Liver (tissue), 9 donors: ENCODE data around the gene NUS1. TPM values are rescaled to one million over a fixed set of nuclear protein-coding genes. Genes with fewer than 3 reads are reported as not detected.
"Not testable (repeated sequence)": the region's sequence is repeated elsewhere in the genome, so short reads cannot be mapped to it uniquely, and the experiment has no call there.

Experiments
- DNase-seq: peaks from one replicate; pipeline ENCODE4 v3.0.0-alpha.2; 2017; ENCODE audit warnings: low spot score
- H3K27ac ChIP-seq, 2 donors: one replicate each; pipeline ENCODE4 v1.7.0; 2013; ENCODE audit warnings: inconsistent platforms in 2 of 2, low read length in 2 of 2, control low read depth in 1 of 2, low read depth in 1 of 2, mild to moderate bottlenecking in 1 of 2
- H3K27me3 ChIP-seq, 4 donors: one replicate each; pipeline versions ENCODE4 v1.6.1 to v1.7.0; 2013; ENCODE audit warnings: low read length in 3 of 4, inconsistent platforms in 1 of 4, mild to moderate bottlenecking in 1 of 4, moderate library complexity in 1 of 4; ENCODE audit not compliant: control insufficient read depth in 4 of 4, insufficient read depth in 4 of 4
- H3K36me3 ChIP-seq, 4 donors: one replicate each; pipeline versions ENCODE4 v1.6.1 to v1.7.0; 2013; ENCODE audit warnings: low read length in 3 of 4, mild to moderate bottlenecking in 3 of 4, low read depth in 1 of 4, moderate library complexity in 1 of 4; ENCODE audit not compliant: control insufficient read depth in 4 of 4, insufficient read depth in 3 of 4
- H3K4me1 ChIP-seq, 4 donors: one replicate each; pipeline versions ENCODE4 v1.6.1 to v1.7.0; 2013; ENCODE audit warnings: low read length in 3 of 4, mild to moderate bottlenecking in 3 of 4, moderate library complexity in 1 of 4; ENCODE audit not compliant: control insufficient read depth in 4 of 4, insufficient read depth in 4 of 4
- H3K4me3 ChIP-seq, 3 donors: one replicate each; pipeline versions ENCODE4 v1.6.1 to v1.7.0; 2013; ENCODE audit warnings: low read length in 3 of 3, control low read depth in 1 of 3, low read depth in 1 of 3, mild to moderate bottlenecking in 1 of 3
- H3K9ac ChIP-seq, 2 donors: one replicate each; pipeline ENCODE4 v1.7.0; 2013; ENCODE audit warnings: low read length in 2 of 2, mild to moderate bottlenecking in 2 of 2, moderate library complexity in 2 of 2, control low read depth in 1 of 2, low read depth in 1 of 2
- H3K9me3 ChIP-seq, 4 donors: one replicate each; pipeline versions ENCODE4 v1.6.1 to v1.7.0; 2013; ENCODE audit warnings: low read length in 3 of 4; ENCODE audit not compliant: control insufficient read depth in 4 of 4
- EGR1 ChIP-seq, 2 donors: IDR thresholded peaks; 2 replicates each; pipeline ENCODE4 v1.6.1; 2016 to 2018; ENCODE audit warnings: antibody characterized with exemption in 2 of 2, low read depth in 2 of 2
- FOXA2 ChIP-seq: IDR thresholded peaks from 2 replicates; pipeline ENCODE4 v1.6.1; 2016; ENCODE audit warnings: antibody characterized with exemption
- RAD21 ChIP-seq, 2 donors: IDR thresholded peaks; 2 replicates each; pipeline ENCODE4 v1.6.1; 2016; ENCODE audit warnings: antibody characterized with exemption in 2 of 2, mild to moderate bottlenecking in 2 of 2
- TAF1 ChIP-seq: conservative IDR thresholded peaks from 2 replicates; pipeline ENCODE4 v1.6.1; 2016; ENCODE audit warnings: antibody characterized with exemption, mild to moderate bottlenecking
- WGBS: extraction: QIAGEN DNeasy Blood & Tissue Kit; methylation state at CpG from one replicate; pipeline ENCODE4 v1.1.7; 2013; 5-methylcytosine and 5-hydroxymethylcytosine counted together
- polyA plus RNA-seq, 2 donors: library from polyadenylated mRNA; stranded (reverse) in 1 of 2; unstranded in 1 of 2; fragments of 200-250 nt in 1 of 2; fragments of >200 nt in 1 of 2; fragmentation: Nextera tagmentation in 1 of 2; extraction: Ambion mirVana in 1 of 2; gene quantifications; one replicate each; pipeline versions ENCODE4 v1.2.1 to v1.2.3, GENCODE V29; 2013 to 2015
- total RNA-seq, 2 donors: library from RNA; depleted of rRNA; stranded (reverse); fragments of >200 nt; gene quantifications; one replicate each; pipeline ENCODE4 v1.2.3, GENCODE V29; 2014
- TF ChIP-seq, protein P1 (sequence below): fragments of 150-350 bp; IDR thresholded peaks from 2 replicates; pipeline ENCODE4 v1.5.1; 2017; ENCODE audit warnings: improper control_type of control experiment, low read depth, low read length; ENCODE audit not compliant: missing input control
- TF ChIP-seq, protein P2 (sequence below): IDR thresholded peaks from 2 replicates; pipeline ENCODE4 v1.6.1; 2016; ENCODE audit warnings: antibody characterized with exemption
- TF ChIP-seq, protein P3 (sequence below): IDR thresholded peaks from 2 replicates; pipeline ENCODE4 v1.6.1; 2016; ENCODE audit warnings: antibody characterized with exemption, mild to moderate bottlenecking
- donor health status: healthy.
- donor health status: healthy.
- donor health status: healthy.
- donor health status: healthy.
- donor health status: healthy.

Gene NUS1
- total and polyA plus RNA-seq, 4 donors = 10.0 to 26.4 (median 19.0) TPM

DNA sequence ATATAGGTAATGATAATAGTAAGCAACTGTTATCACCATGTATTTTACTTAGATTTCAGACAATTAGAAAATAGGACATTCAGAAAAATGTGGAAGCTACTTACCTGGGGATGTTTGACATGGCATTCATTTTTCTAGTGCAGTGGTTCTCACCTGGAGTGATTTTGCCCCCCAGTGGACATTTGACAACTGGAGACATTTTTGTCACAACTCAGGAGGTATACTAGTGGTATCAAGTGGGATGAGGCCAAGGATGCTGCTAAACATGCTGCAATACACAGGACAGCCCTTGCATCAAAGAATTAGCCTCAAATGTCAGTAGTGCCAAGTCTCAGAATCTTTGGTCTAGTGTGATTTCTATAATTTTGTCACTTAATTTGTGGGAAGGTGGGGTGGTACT, 36.1 kb downstream of the NUS1 start:
- no peaks in the 10 kb centered on the region for H3K4me1 ChIP-seq

DNA sequence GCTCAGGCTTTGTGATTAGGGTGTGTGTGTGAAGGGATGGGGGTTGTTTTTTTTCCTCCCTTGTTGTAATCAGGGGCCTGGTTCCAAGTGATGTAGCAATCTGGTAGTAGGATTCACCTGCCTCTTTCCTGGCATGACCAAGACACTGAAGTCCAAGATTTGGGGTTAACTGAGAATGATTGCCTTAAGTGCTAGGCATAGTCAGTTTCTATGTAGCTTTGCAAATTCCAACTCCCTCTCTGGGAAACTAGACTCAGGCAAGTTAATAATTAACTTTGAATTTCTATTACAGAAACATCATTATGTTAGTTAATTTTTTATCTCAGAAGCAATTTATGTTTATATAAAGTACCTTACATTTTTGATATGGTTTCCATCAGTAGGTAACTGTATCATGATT, 43.6 kb downstream of the NUS1 start:
- peaks cover 0 to 4% (median 2%) of the 10 kb centered on the region in 4 donors for H3K4me1 ChIP-seq
- peaks cover 0 to 3% (median under 1%) of the 10 kb centered on the region in 4 donors for H3K9me3 ChIP-seq
- no peaks in the 10 kb centered on the region for H3K27me3 ChIP-seq
- H3K4me3 ChIP-seq = no peak overlapping the region
- TF ChIP-seq, protein P1, sequence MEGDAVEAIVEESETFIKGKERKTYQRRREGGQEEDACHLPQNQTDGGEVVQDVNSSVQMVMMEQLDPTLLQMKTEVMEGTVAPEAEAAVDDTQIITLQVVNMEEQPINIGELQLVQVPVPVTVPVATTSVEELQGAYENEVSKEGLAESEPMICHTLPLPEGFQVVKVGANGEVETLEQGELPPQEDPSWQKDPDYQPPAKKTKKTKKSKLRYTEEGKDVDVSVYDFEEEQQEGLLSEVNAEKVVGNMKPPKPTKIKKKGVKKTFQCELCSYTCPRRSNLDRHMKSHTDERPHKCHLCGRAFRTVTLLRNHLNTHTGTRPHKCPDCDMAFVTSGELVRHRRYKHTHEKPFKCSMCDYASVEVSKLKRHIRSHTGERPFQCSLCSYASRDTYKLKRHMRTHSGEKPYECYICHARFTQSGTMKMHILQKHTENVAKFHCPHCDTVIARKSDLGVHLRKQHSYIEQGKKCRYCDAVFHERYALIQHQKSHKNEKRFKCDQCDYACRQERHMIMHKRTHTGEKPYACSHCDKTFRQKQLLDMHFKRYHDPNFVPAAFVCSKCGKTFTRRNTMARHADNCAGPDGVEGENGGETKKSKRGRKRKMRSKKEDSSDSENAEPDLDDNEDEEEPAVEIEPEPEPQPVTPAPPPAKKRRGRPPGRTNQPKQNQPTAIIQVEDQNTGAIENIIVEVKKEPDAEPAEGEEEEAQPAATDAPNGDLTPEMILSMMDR = no peak
- no peak for TF ChIP-seq EGR1 (IDR thresholded peaks at IDR 0.05; ENCODE audit: low read depth in 2 of 2)
- TF ChIP-seq, protein P2, sequence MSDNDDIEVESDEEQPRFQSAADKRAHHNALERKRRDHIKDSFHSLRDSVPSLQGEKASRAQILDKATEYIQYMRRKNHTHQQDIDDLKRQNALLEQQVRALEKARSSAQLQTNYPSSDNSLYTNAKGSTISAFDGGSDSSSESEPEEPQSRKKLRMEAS = no peak
- TF ChIP-seq FOXA2 = no peak
- H3K36me3 ChIP-seq = no peaks in the 10 kb centered on the region
- H3K9ac ChIP-seq = no peak overlapping the region
- DNase-seq = no peak
- no peak overlapping the region for H3K27ac ChIP-seq

More for the DNA sequence above, 36.1 kb downstream of the NUS1 start:
- Histone ChIP-seq H3K9ac (no peak overlapping the region), H3K36me3 (peaks cover 2 to 6% (median 3%) of the 10 kb centered on the region in 4 donors), H3K27me3 (no peaks in the 10 kb centered on the region), H3K9me3 (no peaks in the 10 kb centered on the region), H3K4me3 (no peak overlapping the region), H3K27ac (no peak overlapping the region)
- TF ChIP-seq TAF1 = no peak
- TF ChIP-seq EGR1 (IDR thresholded peaks at IDR 0.05; ENCODE audit: low read depth in 2 of 2) = no peak
- no peak for TF ChIP-seq RAD21 (IDR thresholded peaks at IDR 0.05)
- TF ChIP-seq, protein P1 = peak; percentile 4
- TF ChIP-seq, protein P3, sequence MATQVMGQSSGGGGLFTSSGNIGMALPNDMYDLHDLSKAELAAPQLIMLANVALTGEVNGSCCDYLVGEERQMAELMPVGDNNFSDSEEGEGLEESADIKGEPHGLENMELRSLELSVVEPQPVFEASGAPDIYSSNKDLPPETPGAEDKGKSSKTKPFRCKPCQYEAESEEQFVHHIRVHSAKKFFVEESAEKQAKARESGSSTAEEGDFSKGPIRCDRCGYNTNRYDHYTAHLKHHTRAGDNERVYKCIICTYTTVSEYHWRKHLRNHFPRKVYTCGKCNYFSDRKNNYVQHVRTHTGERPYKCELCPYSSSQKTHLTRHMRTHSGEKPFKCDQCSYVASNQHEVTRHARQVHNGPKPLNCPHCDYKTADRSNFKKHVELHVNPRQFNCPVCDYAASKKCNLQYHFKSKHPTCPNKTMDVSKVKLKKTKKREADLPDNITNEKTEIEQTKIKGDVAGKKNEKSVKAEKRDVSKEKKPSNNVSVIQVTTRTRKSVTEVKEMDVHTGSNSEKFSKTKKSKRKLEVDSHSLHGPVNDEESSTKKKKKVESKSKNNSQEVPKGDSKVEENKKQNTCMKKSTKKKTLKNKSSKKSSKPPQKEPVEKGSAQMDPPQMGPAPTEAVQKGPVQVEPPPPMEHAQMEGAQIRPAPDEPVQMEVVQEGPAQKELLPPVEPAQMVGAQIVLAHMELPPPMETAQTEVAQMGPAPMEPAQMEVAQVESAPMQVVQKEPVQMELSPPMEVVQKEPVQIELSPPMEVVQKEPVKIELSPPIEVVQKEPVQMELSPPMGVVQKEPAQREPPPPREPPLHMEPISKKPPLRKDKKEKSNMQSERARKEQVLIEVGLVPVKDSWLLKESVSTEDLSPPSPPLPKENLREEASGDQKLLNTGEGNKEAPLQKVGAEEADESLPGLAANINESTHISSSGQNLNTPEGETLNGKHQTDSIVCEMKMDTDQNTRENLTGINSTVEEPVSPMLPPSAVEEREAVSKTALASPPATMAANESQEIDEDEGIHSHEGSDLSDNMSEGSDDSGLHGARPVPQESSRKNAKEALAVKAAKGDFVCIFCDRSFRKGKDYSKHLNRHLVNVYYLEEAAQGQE = no peak
- no peak for DNase-seq

DNA sequence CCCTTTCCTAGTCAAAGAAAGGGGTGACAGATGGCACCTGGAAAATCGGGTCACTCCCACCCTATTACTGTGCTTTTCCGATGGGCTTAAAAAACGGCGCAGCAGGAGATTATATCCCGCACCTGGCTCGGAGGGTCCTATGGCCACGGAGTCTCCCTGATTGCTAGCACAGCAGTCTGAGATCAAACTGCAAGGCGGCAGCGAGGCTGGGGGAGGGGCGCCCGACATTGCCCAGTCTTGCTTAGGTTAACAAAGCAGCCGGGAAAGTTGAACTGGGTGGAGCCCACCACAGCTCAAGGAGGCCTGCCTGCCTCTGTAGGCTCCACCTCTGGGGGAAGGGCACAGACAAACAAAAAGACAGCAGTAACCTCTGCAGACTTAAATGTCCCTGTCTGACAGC, 46.3 kb downstream of the NUS1 start:
- H3K9me3 ChIP-seq, H3K27me3 ChIP-seq, H3K36me3 ChIP-seq, DNase-seq, H3K27ac ChIP-seq, H3K4me1 ChIP-seq, H3K4me3 ChIP-seq, H3K9ac ChIP-seq: not testable (repeated sequence)
- WGBS = 94% methylated on average over 12 of the region's 12 CpGs
